Measurements from ENCODE around the gene SLC4A8. TPM values are rescaled to one million over a fixed set of nuclear protein-coding genes. Genes with fewer than 3 reads are reported as not detected.
A peak's percentile ranks its signal among the peaks of the same experiment; 100 is the strongest.

Gene SLC4A8
- total RNA-seq, 1 donor: 3.3 TPM

DNA sequence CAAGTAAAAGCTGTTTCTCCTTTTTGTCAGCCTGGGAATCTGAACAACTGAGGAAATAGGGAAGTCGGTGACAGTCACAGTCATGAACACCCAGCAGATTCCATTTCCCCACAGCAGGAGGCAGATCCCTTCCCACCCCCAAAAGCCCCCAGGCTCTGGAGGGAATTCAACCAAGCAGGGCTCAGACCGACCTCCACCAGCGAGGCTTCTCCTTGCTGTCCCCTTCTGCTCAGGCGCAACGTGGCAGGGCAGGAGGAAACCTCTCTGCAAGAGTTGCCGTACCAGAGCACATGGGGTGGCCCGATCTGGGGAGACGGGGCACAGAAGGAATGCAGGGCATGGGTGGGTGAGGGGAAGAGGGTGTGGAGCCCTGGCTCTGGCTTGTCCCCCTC, 33.7 kb upstream of the SLC4A8 start:
- Histone ChIP-seq H3K4me3 (ENCODE audit: low read length) (peak overlapping the region; percentile 61), H3K4me1 (ENCODE audit: insufficient read depth, low read length) (peaks cover 81% of the 10 kb centered on the region), H3K27me3 (ENCODE audit: insufficient read depth, low read length) (no peaks in the 10 kb centered on the region), H3K9me3 (ENCODE audit: low read depth, low read length) (no peaks in the 10 kb centered on the region)

DNA sequence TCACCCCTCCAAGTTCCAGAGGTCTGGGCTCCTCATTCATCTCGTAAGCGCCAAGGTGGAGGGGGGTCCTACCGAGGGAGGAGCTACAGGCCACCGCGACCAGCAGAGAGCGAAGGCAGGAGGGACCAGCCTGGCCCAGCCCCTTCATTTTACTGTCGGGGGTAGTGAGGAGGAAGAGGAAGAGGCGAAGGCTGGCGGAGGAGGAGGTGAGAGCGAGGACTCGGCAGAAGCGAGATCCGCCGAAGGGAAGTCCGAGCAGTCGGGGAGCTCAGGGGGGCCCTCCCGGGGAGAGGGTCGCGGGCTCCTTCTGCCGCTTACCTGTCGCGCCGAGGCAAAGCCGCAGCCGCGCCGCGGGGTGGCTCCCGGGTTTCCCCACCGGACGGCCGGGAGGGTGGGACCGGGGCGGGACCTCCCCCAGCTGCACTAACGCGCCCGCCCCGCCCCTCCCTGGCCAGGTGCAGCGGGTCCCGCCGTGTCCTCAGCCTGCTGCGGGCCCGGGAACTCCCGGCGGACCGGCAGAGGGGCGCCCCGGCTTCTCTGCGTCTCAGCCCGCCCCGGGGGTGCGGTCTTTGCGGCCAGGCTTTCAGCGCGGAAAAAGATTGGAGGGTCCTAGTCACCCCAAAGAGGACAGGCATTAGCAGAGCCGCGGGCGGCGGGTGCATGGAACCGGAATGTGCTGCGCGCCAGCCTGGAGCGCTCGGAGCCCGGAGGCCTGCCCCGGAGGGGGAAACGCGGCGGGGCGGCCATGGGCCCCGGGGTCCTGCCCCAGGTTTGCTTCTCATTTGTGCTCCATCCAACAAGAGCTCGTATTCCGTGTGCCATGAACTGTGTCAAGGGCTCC, 33.1 kb upstream of the SLC4A8 start, which contains the start of gene GALNT6:
Gene GALNT6 (minus strand): TSS at position 124 of the 841 bp plus-strand sequence. CDS start 11,625 bp downstream, outside the sequence.
- Histone ChIP-seq H3K27me3 (ENCODE audit: insufficient read depth, low read length) (no peaks in the 10 kb centered on the region), H3K4me3 (ENCODE audit: low read length) (peak within 1 kb of the TSS; percentile 61), H3K4me1 (ENCODE audit: insufficient read depth, low read length) (peaks cover 86% of the 10 kb centered on the region), H3K9me3 (ENCODE audit: low read depth, low read length) (no peaks in the 10 kb centered on the region)

DNA sequence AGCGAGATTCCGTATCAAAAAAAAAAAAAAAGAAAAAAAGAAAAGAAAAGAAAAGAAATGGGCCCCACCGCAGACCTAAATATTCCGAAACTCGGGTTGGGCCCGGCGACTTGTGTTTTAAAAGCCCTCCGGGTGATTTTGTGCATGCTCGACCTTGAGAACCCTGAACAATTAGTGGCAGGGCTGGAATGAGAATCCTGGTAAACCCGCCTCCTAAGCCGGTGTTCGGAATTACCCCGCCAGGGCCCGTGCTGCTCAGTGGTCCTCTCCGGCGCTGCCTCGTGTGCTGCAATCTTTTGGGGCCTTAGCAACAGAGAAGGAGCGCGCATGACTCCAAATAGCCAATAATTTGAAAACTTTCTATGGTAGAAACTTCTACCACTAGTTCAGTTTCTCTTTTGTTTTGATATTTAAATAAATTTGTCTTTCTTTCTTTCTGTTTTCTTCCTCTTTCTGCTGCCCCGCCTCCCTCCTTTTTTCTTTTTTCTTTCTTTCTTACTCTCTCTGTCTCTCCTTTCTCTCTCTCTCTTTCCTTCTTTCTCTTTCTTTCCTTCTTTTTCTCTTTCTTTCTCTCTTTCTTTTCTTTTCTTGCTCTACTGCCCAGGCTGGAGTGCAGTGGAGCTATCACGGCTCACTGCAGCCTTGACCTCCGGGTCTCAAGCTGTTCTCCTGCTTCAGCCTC, 31.9 kb upstream of the SLC4A8 start:
- no peaks in the 10 kb centered on the region for H3K27me3 ChIP-seq (ENCODE audit: insufficient read depth, low read length)
- peaks cover 81% of the 10 kb centered on the region for H3K4me1 ChIP-seq (ENCODE audit: insufficient read depth, low read length)
- no peaks in the 10 kb centered on the region for H3K9me3 ChIP-seq (ENCODE audit: low read depth, low read length)
- H3K4me3 ChIP-seq (ENCODE audit: low read length): peak overlapping the region; percentile 24

DNA sequence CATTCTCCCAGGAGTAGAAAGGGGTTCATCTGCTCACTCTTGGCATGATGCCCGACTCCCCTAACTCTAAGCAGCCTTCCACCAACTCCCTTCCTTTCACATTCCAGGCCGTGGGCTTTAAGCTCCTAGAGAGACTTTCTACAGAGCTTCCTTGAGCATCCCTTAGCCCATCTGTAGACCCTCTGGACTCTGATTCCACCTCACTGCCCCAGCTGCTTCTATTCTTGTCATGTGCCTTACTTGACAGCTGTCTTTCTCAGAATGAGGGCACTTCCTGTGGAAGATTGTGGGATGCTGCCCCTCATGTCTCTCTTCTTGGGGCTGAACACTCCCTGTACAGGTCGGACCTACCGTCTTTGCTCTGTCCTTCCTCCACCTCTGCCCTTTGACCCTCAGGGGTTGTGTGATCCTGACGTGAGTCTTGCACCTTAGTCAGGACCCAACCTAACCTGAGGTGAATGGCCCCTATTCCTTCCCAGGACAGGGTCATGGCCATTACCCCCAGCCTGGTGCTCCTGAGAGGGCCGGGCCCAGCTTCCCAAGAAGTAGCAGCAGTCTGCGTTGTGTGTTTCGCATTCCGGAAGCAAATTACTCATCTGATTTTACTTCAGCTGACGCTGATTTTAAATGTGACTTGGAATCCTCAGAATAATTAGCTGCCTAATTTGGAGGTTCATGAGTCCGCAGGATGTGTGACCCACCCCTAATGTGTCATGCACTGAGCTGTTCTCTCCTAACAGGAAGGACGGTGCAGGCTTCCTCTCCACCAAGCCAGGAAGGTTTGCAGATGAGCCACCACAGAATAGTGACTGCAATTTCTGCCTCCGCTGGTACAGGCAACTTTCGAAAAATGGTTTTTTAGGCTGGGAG, 30.7 kb upstream of the SLC4A8 start:
- Histone ChIP-seq H3K9me3 (ENCODE audit: low read depth, low read length) (no peaks in the 10 kb centered on the region), H3K27me3 (ENCODE audit: insufficient read depth, low read length) (no peaks in the 10 kb centered on the region), H3K4me1 (ENCODE audit: insufficient read depth, low read length) (peaks cover 80% of the 10 kb centered on the region), H3K4me3 (ENCODE audit: low read length) (no peak overlapping the region)

DNA sequence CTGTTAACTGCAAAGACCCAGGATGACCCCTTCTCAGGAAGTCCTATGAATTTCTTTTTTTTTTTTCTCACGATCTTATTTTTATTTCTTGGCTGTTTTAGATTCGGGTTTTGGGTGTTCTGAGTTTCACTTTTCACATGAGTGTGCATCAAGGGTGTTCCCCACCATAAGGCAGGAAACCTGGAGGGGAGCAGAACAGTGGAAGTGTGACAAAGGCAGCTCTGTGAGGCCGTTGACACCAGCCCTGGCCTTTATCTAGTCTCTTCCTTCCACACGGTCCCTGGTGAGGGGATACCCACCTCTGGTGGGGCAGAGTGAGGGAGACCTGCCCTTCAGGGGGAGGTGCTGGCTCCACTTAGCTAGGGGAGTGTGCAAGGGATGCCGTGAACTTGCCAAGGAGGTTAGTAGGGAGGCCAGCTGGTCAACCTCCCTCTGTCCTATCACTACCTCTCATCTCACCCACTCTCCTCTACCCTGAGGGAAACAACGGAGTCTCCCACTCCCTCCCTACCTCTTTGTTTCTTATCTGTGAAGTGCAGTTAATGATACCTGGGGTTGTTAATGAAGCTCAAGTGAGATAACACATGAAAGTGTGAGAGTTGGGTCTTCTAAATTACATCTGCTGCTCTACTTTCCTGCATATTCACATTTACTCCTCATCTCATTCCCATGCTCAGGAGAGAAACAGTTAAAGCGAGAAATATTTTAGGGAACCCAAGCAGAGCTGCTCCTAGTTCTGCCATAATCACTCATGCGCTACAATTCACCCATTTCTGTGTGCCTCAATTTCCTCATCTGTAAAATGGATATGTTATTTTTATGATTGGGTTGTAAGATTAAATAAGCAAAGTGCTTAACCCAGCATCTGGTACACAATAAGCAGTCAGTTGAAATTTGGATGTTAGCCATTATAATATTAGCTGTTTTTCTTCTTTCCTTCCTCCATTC, 29.1 kb upstream of the SLC4A8 start:
- no peak overlapping the region for H3K4me3 ChIP-seq (ENCODE audit: low read length)
- H3K27me3 ChIP-seq (ENCODE audit: insufficient read depth, low read length): no peaks in the 10 kb centered on the region
- no peaks in the 10 kb centered on the region for H3K9me3 ChIP-seq (ENCODE audit: low read depth, low read length)
- H3K4me1 ChIP-seq (ENCODE audit: insufficient read depth, low read length): peaks cover 66% of the 10 kb centered on the region

DNA sequence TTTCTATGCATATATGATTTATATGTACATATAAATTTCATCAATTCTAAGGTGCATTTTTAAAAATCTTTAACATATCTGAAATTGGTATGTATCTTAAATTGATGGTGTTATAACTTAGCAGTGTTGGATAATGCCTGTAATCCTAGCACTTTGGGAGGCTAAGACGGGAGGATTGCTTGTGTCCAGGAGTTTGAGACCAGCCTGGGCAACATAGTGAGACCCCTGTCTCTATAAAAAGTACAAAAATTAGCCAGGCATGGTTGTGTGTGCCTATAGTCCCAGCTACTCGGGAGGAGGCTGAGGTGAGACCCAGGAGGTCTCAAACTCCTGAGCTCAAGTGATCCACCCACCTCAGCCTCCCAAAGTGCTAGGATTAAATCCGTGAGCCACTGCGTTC, 27.0 kb upstream of the SLC4A8 start:
- no peak overlapping the region for H3K4me3 ChIP-seq (ENCODE audit: low read length)
- H3K9me3 ChIP-seq (ENCODE audit: low read depth, low read length): no peaks in the 10 kb centered on the region
- no peaks in the 10 kb centered on the region for H3K27me3 ChIP-seq (ENCODE audit: insufficient read depth, low read length)
- peaks cover 48% of the 10 kb centered on the region for H3K4me1 ChIP-seq (ENCODE audit: insufficient read depth, low read length)

DNA sequence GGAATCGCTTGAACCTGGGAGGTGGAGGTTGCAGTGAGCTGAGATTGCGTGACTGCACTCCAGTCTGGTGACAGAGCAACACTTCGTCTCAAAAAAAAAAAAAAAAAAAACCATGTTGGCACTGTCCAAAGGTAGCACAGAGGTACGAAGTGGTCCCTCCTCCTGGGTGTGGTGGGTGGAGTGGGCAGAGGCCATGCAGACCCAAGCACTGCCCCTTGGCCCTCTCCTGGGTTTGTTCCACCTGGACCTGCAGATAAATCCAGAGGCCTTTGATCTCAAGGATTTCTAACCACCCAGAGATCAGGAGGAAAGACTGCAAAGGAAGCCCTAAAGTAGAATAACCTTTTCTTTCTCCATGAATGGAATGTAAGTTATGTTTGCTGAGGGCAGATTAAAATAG, 24.7 kb upstream of the SLC4A8 start:
- H3K4me3 ChIP-seq (ENCODE audit: low read length): no peak overlapping the region
- H3K4me1 ChIP-seq (ENCODE audit: insufficient read depth, low read length): peaks cover 43% of the 10 kb centered on the region
- H3K9me3 ChIP-seq (ENCODE audit: low read depth, low read length): no peaks in the 10 kb centered on the region
- no peaks in the 10 kb centered on the region for H3K27me3 ChIP-seq (ENCODE audit: insufficient read depth, low read length)

DNA sequence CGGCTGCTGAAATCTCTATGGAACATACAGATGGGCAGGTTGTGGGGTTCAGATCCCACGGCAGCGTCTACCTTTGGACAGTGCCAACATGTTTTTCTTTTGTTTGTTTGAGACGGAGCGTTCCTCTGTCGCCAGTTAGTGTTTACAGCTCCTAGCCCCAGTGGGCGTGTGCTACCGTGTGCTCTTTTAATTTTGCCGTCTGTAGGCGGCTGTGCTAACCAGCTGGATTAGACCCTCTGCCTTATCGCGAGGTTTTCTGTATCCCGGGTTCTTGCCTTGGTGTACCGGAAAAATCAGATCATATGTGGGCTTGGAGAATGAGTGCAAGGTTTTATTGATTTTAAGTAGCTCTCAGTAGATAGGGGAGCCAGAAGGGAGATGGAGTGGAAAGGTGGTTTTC, 23.6 kb upstream of the SLC4A8 start:
- H3K4me1 ChIP-seq (ENCODE audit: insufficient read depth, low read length): peaks cover 32% of the 10 kb centered on the region
- no peak overlapping the region for H3K4me3 ChIP-seq (ENCODE audit: low read length)
- no peaks in the 10 kb centered on the region for H3K27me3 ChIP-seq (ENCODE audit: insufficient read depth, low read length)
- no peaks in the 10 kb centered on the region for H3K9me3 ChIP-seq (ENCODE audit: low read depth, low read length)

DNA sequence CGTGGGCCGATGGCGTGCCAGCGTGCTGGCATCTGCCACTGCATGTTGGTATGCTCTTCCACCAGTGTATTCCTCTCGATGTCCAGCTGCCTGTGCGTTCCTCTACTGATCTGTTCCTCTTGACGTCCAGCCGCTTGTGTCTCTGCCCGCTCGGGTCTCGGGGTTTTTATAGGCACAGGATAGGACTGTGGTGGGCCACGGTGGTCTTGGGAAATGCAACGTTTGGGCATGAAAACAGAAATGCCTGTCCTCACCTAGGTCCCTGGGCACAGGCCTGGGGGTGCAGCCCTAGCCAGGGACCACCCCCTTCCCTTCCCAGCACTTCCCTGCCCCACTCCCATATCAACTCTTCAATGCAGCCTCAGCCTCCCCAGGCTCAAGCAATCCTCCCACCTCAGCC, 23.1 kb upstream of the SLC4A8 start:
- Histone ChIP-seq H3K9me3 (ENCODE audit: low read depth, low read length) (no peaks in the 10 kb centered on the region), H3K4me3 (ENCODE audit: low read length) (no peak overlapping the region), H3K27me3 (ENCODE audit: insufficient read depth, low read length) (no peaks in the 10 kb centered on the region), H3K4me1 (ENCODE audit: insufficient read depth, low read length) (peaks cover 28% of the 10 kb centered on the region)

DNA sequence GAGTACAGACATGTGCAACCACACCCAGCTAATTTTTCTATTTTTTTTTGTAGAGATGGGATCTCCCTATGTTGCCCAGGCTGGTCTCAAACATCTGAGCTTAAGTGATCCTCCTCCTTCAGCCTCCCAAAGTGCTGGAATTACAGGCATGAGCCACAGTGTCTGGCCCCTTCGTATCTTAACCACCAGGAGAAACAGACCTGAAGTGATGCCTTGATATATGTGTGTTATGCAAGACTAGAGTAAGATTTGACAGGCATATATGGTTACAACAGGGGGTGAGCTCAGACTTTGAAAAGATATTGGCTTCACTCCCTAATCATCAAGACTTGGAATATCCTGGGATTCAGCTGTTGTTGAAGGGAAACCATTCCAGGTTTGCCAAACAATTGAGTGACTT, 22.7 kb upstream of the SLC4A8 start:
- Histone ChIP-seq H3K27me3 (ENCODE audit: insufficient read depth, low read length) (no peaks in the 10 kb centered on the region), H3K9me3 (ENCODE audit: low read depth, low read length) (no peaks in the 10 kb centered on the region), H3K4me1 (ENCODE audit: insufficient read depth, low read length) (peaks cover 28% of the 10 kb centered on the region), H3K4me3 (ENCODE audit: low read length) (no peak overlapping the region)

DNA sequence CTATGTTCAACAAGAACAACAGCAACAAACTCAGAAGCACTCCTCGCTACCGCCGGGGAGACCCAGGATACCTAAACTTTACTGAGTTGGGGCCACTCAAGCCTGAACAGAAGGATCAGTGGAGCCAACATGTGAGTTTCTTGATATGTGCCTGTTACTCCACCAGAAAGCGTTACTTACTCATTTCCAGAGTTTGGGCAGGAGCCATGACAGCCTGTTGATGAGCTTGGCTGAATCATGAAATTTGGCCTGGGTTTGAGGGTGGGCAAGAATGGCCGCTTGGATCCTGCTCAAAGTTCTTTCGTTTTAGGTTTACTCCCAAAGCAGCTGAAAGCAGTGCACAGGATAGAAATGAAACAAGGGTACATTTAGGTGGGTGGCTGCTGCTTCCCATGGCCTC, 21.5 kb upstream of the SLC4A8 start:
- H3K9me3 ChIP-seq (ENCODE audit: low read depth, low read length): no peaks in the 10 kb centered on the region
- no peaks in the 10 kb centered on the region for H3K27me3 ChIP-seq (ENCODE audit: insufficient read depth, low read length)

DNA sequence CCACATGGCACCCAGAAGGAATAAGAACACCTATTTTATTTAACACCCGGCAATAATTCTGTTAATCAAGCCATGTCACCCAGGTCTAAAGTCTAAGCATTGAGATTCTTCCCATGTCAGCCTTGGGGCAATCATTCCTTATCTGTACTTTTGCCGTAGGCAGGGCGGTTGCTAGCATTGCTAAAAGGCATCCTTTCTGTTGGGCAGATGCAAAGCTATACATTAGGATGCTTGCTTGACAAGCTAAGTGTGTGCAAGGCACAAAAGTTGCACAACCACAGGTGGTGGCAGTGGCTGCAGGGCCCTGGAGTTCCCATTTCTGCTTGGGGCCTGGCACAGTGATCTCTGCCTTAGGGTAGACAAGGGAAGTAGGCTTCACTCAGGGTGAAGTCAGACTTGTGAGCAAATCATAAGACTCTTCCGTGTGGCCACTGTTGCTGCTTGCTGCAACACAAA, 20.9 kb upstream of the SLC4A8 start:
- Histone ChIP-seq H3K4me3 (ENCODE audit: low read length) (no peak overlapping the region), H3K4me1 (ENCODE audit: insufficient read depth, low read length) (peaks cover 19% of the 10 kb centered on the region), H3K9me3 (ENCODE audit: low read depth, low read length) (no peaks in the 10 kb centered on the region), H3K27me3 (ENCODE audit: insufficient read depth, low read length) (no peaks in the 10 kb centered on the region)

More for the DNA sequence above, 21.5 kb upstream of the SLC4A8 start:
- Histone ChIP-seq H3K4me1 (ENCODE audit: insufficient read depth, low read length) (peaks cover 24% of the 10 kb centered on the region), H3K4me3 (ENCODE audit: low read length) (no peak overlapping the region)

DNA sequence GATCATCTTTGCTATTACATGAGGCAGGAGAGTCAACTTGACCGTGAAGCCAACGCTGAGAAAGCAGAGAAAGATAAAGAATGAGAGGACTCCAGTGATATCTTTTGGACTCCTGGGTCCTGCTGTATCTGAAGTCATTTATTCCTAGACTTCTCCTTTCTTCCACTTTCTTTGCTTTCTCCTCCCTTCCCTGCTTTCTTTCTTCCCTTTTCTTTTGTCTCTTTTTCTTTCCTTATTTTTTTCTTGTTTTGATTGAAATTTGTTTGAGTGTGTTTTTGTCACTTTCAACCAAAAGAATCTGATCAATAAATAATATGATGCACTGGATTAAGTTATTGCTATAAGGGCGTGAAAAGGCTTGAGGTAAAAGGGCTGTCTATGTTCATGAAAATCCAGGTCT, 20.0 kb upstream of the SLC4A8 start:
- no peak overlapping the region for H3K4me3 ChIP-seq (ENCODE audit: low read length)
- no peaks in the 10 kb centered on the region for H3K27me3 ChIP-seq (ENCODE audit: insufficient read depth, low read length)
- no peaks in the 10 kb centered on the region for H3K9me3 ChIP-seq (ENCODE audit: low read depth, low read length)
- peaks cover 17% of the 10 kb centered on the region for H3K4me1 ChIP-seq (ENCODE audit: insufficient read depth, low read length)

DNA sequence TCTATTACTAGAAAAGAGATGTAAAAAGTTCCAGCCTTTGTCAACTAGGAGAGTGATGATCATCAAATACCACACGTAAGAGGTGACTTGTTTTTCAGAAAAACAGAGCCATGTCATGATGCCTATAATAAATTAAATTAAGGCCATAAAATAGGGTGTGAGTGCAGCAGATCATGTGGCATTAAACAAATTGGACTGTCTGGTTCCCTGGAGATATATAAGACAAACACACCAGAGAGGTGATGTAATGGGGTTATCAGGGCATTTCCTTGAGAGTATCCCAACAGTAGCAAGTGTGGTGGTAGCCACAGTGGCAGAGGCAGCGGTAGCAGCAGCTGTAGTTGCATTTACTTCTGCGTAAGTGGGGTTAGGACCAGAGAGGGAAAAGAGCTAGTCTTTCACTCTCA, 18.8 kb upstream of the SLC4A8 start:
- peaks cover 17% of the 10 kb centered on the region for H3K4me1 ChIP-seq (ENCODE audit: insufficient read depth, low read length)
- no peak overlapping the region for H3K4me3 ChIP-seq (ENCODE audit: low read length)

More for the DNA sequence above, 18.8 kb upstream of the SLC4A8 start:
- H3K27me3 ChIP-seq (ENCODE audit: insufficient read depth, low read length): no peaks in the 10 kb centered on the region
- no peaks in the 10 kb centered on the region for H3K9me3 ChIP-seq (ENCODE audit: low read depth, low read length)
